ENCODE measurements around the gene DKKL1.
"Not testable (repeated sequence)": the region's sequence is repeated elsewhere in the genome, so short reads cannot be mapped to it uniquely, and the experiment has no call there.

The DKKL1 gene

DNA sequence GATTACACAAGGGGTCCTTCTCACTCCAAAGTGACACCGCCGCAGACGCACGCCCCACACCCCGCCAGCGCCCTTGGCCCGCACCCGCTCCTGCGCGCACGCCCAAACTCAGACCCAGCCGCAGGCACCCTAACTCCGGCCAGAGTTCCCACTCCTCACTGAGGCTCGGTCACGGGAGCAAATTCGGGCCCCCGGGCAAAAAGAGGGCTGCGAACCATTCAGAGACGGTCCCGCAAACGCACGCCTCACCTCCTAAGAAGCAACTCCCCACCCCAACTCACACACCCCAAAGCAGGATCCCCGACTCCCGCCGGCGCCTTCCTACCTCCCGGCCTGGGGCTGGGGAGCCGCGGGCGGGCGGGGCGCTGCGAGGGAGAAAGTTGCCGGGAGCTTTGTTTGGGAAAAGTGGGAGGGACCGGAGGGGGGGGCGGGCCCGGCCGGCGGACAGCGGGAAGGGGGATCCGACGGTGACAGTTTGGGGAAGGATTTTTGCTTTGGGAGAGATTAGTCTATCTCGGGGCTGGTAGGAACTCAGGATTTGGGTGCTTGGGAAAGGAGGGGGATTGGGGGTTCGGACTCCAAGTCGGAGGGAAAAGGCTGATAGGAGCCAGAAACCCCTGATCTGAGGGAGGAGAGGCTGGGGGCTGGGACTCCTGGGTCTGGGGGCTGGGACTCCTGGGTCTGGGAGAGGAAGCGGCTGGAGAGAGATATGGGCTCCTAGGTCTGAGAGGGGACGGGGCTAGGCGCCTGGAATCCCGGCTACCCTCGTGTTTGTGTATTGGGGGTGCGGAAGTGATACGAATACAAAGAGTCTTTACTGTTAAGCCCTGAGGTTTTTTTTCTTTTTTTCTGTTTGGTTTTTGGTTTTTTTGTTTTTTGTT is 1.4 kb upstream of the DKKL1 start, which contains the start of gene TEAD2:
Gene TEAD2 (minus strand): TSS at position 369 of the 881 bp plus-strand sequence. CDS start 2,341 bp downstream, outside the sequence.
- DNase-seq (ENCODE audit: low spot score) = peak; percentile 36

DNA sequence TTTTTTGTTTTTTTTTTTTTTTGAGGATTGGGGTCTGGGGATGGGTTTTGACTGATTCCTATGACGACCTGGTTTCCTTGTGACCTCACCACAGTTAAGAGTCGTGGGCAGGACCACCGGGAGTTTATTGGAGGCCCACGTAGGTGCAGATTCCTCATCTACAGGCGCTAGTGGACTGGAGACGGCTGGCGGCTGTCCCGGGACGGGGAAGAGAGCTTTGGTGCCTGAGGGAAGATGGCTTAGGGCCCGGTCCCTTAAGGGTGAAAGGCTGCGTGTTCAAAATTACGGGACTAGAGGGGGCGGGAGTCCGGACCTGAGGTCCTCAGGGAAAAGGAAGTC is 779 bp upstream of the DKKL1 start:
- no peak for DNase-seq (ENCODE audit: low spot score)

DNA sequence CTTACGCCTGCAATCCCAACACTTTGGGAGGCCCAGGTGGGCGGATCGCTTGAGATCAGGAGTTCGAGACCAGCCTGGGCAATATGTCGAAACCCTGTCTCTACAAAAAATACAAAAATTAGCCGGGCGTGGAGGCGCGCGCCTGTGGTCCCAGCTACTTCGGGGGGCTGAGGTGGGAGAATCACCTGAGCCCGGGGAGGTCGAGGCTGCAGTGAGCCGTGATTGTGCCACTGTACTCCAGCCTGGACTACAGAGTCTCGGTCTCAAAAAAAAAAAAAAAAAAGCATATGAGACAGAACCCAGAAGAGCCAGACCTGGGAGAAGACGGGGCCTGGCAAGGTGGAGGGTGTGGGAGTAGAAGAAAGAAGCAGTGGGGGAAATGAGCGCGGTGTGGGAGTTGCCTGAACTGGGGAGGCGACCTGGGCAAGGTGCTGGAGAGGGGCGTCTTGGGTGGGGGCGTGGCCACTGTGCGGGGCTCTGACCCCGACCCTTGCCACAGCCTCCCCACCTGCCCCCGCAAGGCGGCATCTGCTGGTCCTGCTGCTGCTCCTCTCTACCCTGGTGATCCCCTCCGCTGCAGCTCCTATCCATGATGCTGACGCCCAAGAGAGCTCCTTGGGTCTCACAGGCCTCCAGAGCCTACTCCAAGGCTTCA is 533 bp downstream of the DKKL1 start:
- no peak for DNase-seq (ENCODE audit: low spot score)

- peak; percentile 43 for DNase-seq (ENCODE audit: low spot score)
Observed at GRCh38 chr19:49366110-49366509, 2.4 kb downstream of the DKKL1 start.

GRCh38 chr19:49368711-49369358 is 5.2 kb downstream of the DKKL1 start:
- DNase-seq (ENCODE audit: low spot score) = no peak

- DNase-seq (ENCODE audit: low spot score) = no peak
Observed at GRCh38 chr19:49371184-49371583, 7.5 kb downstream of the DKKL1 start.

GRCh38 chr19:49373174-49373573 is 9.5 kb downstream of the DKKL1 start:
- not testable (repeated sequence) for DNase-seq (ENCODE audit: low spot score)

GRCh38 chr19:49374665-49375434 is 11.2 kb downstream of the DKKL1 start:
- DNase-seq (ENCODE audit: low spot score) = no peak

GRCh38 chr19:49378512-49378911 is 14.8 kb downstream of the DKKL1 start:
- DNase-seq (ENCODE audit: low spot score) = no peak

DNA sequence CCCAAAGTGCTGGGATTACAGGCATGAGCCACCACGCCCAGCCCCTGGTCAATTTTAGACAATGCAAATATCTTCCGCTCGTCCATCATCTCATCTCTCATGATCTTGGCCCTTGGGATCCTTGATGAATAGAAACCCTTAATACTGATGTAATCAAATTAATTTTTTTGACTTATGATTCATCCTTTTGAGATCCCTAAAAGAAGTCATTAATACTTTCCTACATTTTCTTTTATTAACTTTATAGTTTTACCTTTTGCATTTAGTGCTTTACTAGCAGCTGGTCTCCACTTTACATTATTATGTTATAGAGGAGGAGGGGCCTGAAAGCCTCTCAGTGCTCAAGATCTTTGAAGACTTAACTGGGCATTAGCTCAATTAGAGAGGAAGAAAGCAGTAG is 16.7 kb downstream of the DKKL1 start:
- DNase-seq (ENCODE audit: low spot score) = no peak

GRCh38 chr19:49382639-49383038 is 19.0 kb downstream of the DKKL1 start:
- no peak for DNase-seq (ENCODE audit: low spot score)

- no peak for DNase-seq (ENCODE audit: low spot score)
Observed at GRCh38 chr19:49383599-49383998, 19.9 kb downstream of the DKKL1 start.

DNA sequence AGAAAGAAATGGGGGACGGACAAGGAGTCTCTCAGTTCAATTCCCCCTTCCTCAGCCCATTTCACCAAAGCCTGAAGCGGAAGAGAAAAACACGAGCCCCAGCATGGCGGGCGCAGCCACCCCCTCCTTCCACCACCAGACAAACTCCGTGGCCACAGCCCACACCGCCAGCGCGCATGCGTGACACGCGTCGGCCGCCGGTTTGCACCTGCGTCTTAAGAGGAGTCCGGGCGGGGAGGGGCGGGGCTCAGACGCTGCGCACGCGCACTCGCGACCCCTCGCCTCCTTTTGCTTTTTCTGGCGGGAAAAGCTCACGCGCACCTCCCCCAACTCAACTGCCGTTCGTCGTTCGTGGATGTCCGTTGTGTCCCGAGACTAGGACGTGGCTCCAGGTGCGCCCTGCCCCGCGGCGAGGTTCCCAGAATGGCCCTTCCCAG is 24.3 kb downstream of the DKKL1 start, which contains the start of gene KASH5:
Gene KASH5 (plus strand): TSS at position 314 of the 437 bp plus-strand sequence. CDS start 2,635 bp downstream, outside the sequence.
- DNase-seq (ENCODE audit: low spot score) = no peak

DNA sequence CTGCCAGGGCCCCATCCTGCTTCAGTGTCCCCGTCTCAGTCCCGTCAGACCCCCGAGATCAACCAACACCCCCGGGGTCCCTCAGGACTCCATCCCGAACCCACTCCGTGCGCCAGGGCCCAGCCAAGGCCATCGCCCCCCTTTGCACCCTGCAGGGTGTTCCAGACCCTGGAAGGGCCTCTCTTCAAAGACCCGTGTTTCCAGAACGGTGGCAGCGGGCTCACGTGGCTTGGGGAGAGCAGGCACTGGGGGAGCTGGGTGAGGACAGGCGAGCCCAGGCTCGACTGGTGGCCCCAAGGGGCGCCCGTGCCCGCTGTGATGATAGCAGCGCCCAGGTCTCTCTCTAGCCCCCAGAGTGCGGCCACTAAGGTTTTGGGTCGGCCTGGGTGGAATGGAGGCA is 25.7 kb downstream of the DKKL1 start:
- no peak for DNase-seq (ENCODE audit: low spot score)

DNA sequence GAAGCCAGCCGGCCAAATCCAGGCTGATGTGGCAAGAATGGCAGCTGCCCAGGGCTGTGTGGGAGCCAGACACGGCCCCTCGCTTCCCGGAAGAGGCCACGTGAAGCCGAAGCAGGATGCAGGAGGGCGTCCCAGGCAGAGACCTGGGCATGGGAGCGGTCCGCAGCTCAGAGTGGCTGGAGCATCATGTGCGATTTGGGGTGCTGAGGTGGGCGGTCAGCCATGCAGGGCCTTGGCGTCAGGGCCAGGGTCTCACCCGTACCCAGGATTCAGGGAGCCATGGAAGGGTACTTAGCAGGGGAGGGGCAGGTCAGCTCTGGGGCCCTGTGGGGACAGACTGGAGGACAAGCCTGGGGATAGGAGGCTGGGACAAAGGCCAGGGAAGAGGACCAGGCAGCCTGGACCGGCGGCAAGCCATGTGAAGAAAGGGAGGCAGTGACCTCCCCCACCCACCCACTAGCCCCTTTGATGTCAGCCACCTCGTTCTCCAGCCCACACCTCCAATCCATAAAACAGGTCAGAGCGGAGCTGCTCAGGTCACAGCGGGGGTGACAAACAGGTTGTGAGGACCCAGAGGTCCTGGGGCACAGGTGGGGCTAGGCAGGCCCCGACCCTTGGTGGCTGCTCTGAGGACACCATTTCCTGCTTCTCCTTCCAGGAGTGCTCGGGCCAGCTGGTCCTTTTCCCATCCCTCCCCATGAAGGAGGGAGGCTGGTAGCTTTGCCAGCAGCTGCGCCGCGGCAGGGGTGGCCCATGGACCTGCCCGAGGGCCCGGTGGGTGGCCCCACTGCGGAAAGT is 26.7 kb downstream of the DKKL1 start:
- DNase-seq (ENCODE audit: low spot score) = no peak

GRCh38 chr19:49390929-49391359 is 27.3 kb downstream of the DKKL1 start:
- peak; percentile 87 for DNase-seq (ENCODE audit: low spot score)

DNA sequence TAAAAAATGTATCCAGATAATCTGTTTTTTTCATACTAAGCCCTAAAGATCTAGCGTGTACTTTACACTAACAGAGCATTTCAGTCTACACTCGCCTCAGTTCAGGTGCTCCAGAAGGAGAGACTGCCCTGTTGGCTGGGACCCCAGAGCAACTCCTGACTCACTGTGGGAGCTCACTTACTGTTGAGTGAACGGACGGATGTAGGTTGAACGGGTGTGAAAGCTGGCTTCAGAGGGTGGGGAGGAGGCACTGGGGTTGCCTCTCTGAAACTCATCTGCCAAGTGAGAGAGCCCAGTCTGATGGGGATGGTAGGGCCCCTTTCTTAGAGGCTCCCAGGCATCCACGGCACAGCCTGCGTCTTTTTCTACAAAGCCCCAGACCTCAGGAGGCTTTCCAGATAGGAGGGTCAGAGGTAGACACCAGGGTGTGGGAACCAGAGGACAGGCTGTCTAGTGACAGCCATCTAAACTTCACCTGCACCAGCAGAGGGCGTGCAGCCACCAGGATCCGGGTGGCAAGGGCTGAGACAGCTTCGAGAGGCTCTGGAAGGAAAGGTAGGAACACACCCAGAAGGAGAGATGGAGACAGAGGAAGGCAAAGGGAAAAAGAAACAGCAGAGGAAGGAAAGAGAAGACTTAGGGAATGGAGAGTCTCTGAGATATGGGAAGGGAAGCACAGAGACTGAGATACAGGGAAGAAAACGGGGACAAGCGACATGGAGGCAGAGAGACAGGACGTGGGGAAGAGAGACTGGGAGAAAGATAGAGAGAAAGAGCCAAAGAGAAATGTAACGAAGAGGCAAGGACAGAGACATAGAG is 28.1 kb downstream of the DKKL1 start:
- peak; percentile 88 for DNase-seq (ENCODE audit: low spot score)

DNA sequence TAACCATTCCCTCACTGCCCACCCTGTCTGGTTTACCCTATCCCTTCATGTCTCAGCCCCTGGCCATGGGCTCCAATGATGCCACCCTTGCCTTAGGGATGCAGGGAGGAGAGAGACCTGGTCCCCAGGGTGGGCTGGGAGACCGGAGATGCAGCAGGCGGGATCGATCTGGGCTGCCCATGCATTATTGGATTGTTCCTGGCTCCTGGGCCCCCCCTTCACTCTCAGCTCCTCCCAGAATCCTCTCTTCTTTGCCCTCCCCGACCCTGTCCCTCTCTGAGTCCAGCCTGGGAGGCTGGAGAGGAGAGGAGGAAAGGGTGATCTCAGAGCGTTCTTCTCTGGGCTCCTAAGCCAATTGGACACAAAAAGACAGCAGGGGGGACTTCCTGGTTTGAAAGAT is 30.2 kb downstream of the DKKL1 start:
- DNase-seq (ENCODE audit: low spot score) = no peak

DNA sequence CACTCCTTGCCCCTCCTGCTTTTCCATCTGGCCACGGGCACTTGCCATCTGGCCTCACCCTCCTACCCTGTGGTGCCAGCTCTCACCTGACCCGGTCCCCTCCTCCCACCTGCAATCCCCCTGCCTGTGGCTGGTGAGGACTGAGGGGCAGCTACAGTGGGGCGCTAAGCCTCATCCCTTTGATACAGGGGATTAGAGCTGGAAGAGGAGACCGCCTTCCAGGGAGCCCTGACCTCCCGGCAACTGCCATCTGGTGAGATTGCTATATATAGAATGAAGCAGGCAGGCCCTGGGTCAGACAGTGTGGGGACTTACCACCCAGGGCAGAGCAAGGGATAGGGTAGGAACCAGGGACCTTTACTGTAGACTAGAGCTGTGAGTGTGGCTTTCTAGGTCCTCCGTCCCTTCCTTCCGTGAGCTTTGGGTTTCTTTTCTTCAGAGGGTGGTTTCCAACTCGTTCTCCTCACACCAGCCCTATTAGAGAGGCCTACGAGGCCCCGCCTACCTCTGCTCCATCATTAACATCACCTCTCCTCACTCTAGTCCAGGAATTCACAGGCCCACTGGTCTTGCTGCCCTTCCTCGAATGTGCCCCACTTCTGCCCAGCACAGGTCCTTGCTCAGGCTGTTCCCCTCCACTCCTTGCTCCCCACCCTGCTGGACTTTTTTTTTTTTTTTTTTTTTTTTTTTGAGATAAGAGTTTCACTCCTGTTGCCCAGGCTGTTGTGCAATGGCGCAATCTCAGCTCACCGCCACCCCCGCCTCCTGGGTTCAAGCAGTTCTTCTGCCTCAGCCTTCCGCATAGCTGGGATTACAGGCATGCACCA is 32.1 kb downstream of the DKKL1 start:
- DNase-seq (ENCODE audit: low spot score) = no peak

Data from NAMALWA (cell line).